ENCODE data around the gene BTN2A1.

DNA sequence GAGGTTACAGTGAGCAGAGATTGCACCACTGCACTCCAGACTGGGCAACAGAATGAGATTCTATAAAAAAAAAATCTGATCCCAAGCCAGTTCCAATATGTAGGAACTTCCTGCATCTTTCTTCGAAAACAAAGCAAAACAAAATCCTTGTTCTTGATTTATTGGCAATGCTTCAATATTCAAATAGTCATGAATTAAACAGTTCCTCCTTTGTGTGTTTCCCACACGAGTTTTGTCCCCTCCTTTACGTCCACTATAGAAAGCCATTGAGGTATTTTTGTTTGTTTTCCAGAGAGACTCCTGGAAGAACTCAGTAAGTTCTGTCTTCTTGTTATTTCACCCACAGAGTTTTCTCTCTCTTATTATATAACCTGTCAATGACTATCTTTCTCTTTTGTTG, 49.9 kb downstream of the BTN2A1 start:
- TF ChIP-seq, protein P1, sequence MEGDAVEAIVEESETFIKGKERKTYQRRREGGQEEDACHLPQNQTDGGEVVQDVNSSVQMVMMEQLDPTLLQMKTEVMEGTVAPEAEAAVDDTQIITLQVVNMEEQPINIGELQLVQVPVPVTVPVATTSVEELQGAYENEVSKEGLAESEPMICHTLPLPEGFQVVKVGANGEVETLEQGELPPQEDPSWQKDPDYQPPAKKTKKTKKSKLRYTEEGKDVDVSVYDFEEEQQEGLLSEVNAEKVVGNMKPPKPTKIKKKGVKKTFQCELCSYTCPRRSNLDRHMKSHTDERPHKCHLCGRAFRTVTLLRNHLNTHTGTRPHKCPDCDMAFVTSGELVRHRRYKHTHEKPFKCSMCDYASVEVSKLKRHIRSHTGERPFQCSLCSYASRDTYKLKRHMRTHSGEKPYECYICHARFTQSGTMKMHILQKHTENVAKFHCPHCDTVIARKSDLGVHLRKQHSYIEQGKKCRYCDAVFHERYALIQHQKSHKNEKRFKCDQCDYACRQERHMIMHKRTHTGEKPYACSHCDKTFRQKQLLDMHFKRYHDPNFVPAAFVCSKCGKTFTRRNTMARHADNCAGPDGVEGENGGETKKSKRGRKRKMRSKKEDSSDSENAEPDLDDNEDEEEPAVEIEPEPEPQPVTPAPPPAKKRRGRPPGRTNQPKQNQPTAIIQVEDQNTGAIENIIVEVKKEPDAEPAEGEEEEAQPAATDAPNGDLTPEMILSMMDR (IDR thresholded peaks at IDR 0.05 in 2 of 3, conservative IDR thresholded peaks at IDR 0.05 in 1 of 3; ENCODE audit: control insufficient read depth in 2 of 3, extremely low read depth in 1 of 3, insufficient read depth in 1 of 3, low read depth in 3 of 3, low read length in 3 of 3) = no peak
- TF ChIP-seq, protein P2, sequence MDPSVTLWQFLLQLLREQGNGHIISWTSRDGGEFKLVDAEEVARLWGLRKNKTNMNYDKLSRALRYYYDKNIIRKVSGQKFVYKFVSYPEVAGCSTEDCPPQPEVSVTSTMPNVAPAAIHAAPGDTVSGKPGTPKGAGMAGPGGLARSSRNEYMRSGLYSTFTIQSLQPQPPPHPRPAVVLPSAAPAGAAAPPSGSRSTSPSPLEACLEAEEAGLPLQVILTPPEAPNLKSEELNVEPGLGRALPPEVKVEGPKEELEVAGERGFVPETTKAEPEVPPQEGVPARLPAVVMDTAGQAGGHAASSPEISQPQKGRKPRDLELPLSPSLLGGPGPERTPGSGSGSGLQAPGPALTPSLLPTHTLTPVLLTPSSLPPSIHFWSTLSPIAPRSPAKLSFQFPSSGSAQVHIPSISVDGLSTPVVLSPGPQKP (IDR thresholded peaks at IDR 0.05; ENCODE audit: low read depth, low read length) = no peak
- TF ChIP-seq TCF12 (IDR thresholded peaks at IDR 0.05; ENCODE audit: low read depth, low read length) = no peak
- TF ChIP-seq SP1 (IDR thresholded peaks at IDR 0.05; ENCODE audit: low read depth, low read length) = no peak
- TF ChIP-seq NR2C1 (IDR thresholded peaks at IDR 0.05) = no peak
- TF ChIP-seq EZH2 (IDR thresholded peaks at IDR 0.05; ENCODE audit: borderline replicate concordance, control insufficient read depth, low read depth, low read length) = no peak
- no peak for TF ChIP-seq POLR2AphosphoS2 (IDR thresholded peaks at IDR 0.05; ENCODE audit: low read depth, low read length)
- no peak for TF ChIP-seq CREB1 (IDR thresholded peaks at IDR 0.05; ENCODE audit: low read depth)
- TF ChIP-seq POLR2A (IDR thresholded peaks at IDR 0.05; ENCODE audit: low read depth, low read length) = no peak
- TF ChIP-seq SRF (IDR thresholded peaks at IDR 0.05; ENCODE audit: low read depth in 2 of 2, low read length in 2 of 2) = no peak
- no peak for TF ChIP-seq ZNF24 (IDR thresholded peaks at IDR 0.05)
- no peak for TF ChIP-seq SIX5 (IDR thresholded peaks at IDR 0.05; ENCODE audit: low read depth, low read length, severe bottlenecking)

All from GM12878 (cell line).